Rectal smooth muscle tissue (tissue), 1 donor: ENCODE data around the gene LRP1.

Experiments
- H3K27ac ChIP-seq: one replicate; pipeline ENCODE4 v1.7.0; 2013; ENCODE audit warnings: low read depth, low read length, inconsistent platforms
- H3K27me3 ChIP-seq: one replicate; pipeline ENCODE4 v1.7.0; 2013; ENCODE audit warnings: low read length; ENCODE audit not compliant: control insufficient read depth, insufficient read depth
- H3K36me3 ChIP-seq: one replicate; pipeline ENCODE4 v1.7.0; 2013; ENCODE audit warnings: low read length; ENCODE audit not compliant: control insufficient read depth, insufficient read depth
- H3K4me1 ChIP-seq: one replicate; pipeline ENCODE4 v1.7.0; 2013; ENCODE audit warnings: low read length; ENCODE audit not compliant: control insufficient read depth, insufficient read depth
- H3K4me3 ChIP-seq: one replicate; pipeline ENCODE4 v1.7.0; 2013; ENCODE audit warnings: low read length
- H3K9ac ChIP-seq: one replicate; pipeline ENCODE4 v1.7.0; 2013; ENCODE audit warnings: low read length

LRP1 gene

DNA sequence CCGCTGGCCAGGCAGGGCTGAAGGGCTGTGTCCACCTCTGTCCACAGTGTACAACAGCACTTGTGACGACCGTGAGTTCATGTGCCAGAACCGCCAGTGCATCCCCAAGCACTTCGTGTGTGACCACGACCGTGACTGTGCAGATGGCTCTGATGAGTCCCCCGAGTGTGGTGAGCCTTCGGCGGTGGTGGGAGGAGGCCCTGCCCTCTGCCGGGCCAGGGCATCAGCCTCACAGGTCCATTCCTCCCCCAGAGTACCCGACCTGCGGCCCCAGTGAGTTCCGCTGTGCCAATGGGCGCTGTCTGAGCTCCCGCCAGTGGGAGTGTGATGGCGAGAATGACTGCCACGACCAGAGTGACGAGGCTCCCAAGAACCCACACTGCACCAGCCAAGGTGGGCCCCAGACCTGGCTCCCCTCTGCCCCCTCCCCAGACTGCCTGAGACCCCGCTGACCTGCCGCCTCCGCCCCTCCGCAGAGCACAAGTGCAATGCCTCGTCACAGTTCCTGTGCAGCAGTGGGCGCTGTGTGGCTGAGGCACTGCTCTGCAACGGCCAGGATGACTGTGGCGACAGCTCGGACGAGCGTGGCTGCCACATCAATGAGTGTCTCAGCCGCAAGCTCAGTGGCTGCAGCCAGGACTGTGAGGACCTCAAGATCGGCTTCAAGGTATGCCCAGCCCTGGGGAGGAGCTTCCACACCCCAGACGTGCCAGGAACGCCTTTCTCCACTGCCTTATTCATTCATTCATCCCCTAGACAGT is 67.5 kb downstream of the LRP1 start:
- H3K27ac ChIP-seq, result no peak overlapping the region
- H3K36me3 ChIP-seq, result peaks cover 85% of the 10 kb centered on the region
- H3K27me3 ChIP-seq, result no peaks in the 10 kb centered on the region
- H3K4me1 ChIP-seq, result no peaks in the 10 kb centered on the region
- no peak overlapping the region for H3K4me3 ChIP-seq
- no peak overlapping the region for H3K9ac ChIP-seq

DNA sequence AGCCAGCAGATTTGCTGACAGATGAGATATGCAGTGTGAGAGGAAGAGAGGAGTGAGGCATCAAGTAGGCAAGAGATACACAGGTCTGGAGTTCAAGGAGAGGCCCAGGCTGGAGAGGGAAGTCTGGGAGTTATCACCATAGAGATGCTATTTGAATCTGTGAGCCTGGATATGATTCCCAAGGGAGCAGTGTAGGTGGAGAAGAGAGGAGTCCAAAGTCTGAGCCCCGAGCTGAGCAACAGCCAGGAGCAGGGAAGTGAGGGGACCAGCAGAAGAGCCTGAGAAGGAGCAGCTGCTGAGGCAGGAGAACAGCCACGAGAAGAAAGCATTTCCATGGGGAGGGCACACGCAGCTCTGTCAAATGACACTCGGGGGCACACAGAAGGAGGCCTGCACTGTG is 68.2 kb downstream of the LRP1 start:
- peaks cover 84% of the 10 kb centered on the region for H3K36me3 ChIP-seq
- H3K27ac ChIP-seq, result no peak overlapping the region
- no peaks in the 10 kb centered on the region for H3K27me3 ChIP-seq
- H3K4me3 ChIP-seq, result no peak overlapping the region
- no peaks in the 10 kb centered on the region for H3K4me1 ChIP-seq
- H3K9ac ChIP-seq, result no peak overlapping the region

DNA sequence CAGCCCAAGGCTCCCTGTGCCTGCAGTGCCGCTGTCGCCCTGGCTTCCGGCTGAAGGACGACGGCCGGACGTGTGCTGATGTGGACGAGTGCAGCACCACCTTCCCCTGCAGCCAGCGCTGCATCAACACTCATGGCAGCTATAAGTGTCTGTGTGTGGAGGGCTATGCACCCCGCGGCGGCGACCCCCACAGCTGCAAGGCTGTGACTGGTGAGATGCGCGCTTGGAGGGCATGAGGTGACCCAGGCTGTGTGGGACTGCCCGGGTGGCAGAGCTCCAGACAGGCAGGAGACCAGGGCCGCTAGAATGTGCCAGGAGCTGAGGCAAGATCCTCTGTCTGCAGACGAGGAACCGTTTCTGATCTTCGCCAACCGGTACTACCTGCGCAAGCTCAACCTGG is 68.7 kb downstream of the LRP1 start:
- Histone ChIP-seq H3K4me1 (no peaks in the 10 kb centered on the region), H3K27me3 (no peaks in the 10 kb centered on the region), H3K36me3 (peaks cover 84% of the 10 kb centered on the region), H3K27ac (no peak overlapping the region), H3K4me3 (no peak overlapping the region), H3K9ac (no peak overlapping the region)

DNA sequence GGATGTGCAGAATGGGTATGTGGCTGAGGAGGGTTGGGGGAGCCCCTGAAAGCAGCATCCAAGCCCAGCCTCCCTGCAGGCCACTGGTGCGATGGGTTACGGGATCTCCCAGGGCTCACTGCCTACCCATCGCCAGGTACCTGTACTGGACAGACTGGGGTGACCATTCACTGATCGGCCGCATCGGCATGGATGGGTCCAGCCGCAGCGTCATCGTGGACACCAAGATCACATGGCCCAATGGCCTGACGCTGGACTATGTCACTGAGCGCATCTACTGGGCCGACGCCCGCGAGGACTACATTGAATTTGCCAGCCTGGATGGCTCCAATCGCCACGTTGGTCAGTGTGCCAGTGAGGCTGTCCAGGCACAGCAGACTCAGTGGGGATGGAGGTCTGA is 70.0 kb downstream of the LRP1 start:
- Histone ChIP-seq H3K4me3 (no peak overlapping the region), H3K4me1 (no peaks in the 10 kb centered on the region), H3K9ac (no peak overlapping the region), H3K36me3 (peaks cover 82% of the 10 kb centered on the region), H3K27ac (no peak overlapping the region), H3K27me3 (no peaks in the 10 kb centered on the region)

DNA sequence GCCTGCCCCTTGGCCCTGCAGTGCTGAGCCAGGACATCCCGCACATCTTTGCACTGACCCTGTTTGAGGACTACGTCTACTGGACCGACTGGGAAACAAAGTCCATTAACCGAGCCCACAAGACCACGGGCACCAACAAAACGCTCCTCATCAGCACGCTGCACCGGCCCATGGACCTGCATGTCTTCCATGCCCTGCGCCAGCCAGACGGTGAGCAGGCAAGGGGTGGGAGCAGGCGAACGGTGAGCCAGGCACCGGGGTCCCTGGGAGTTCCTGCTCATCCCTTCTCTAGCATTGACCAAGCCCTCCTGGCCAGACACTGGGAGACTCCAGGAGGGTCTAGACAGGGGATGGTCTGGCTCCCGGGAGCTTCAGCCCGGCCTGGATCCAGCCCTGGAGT is 70.9 kb downstream of the LRP1 start:
- no peak overlapping the region for H3K9ac ChIP-seq
- no peak overlapping the region for H3K4me3 ChIP-seq
- H3K27ac ChIP-seq, result no peak overlapping the region
- H3K27me3 ChIP-seq, result no peaks in the 10 kb centered on the region
- H3K4me1 ChIP-seq, result no peaks in the 10 kb centered on the region
- peaks cover 79% of the 10 kb centered on the region for H3K36me3 ChIP-seq

DNA sequence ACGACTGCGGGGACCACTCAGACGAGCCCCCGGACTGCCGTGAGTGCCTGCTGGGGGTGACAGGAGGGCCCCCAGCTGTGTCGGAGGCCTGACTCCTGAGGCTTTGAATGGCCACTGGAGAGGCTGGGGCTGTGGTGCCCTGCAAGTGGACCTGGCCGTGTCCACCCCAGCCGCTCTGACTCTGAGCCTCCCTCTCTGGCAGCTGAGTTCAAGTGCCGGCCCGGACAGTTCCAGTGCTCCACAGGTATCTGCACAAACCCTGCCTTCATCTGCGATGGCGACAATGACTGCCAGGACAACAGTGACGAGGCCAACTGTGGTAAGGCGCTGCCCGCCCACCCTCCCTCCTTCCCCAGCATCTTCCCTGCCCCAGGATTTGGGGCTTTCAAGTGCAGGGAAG is 72.2 kb downstream of the LRP1 start:
- Histone ChIP-seq H3K4me3 (no peak overlapping the region), H3K27ac (no peak overlapping the region), H3K9ac (no peak overlapping the region), H3K36me3 (peaks cover 79% of the 10 kb centered on the region), H3K27me3 (no peaks in the 10 kb centered on the region), H3K4me1 (no peaks in the 10 kb centered on the region)

DNA sequence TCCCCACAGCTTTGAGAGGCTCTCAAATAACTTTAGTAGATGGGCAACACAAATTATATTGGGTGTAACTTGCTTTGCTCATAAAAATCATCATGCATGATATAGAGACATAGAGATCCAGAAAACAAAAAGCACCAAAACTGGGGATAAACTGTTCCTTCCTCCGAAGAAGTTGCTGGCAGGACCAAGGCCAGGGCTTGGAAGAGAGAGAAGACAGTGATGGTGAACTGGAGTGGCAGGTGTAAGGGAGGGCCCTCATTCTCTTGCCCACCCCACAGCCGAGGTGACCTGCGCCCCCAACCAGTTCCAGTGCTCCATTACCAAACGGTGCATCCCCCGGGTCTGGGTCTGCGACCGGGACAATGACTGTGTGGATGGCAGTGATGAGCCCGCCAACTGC is 72.9 kb downstream of the LRP1 start:
- no peak overlapping the region for H3K4me3 ChIP-seq
- peaks cover 75% of the 10 kb centered on the region for H3K36me3 ChIP-seq
- no peak overlapping the region for H3K9ac ChIP-seq
- H3K4me1 ChIP-seq, result no peaks in the 10 kb centered on the region
- no peak overlapping the region for H3K27ac ChIP-seq
- H3K27me3 ChIP-seq, result no peaks in the 10 kb centered on the region

DNA sequence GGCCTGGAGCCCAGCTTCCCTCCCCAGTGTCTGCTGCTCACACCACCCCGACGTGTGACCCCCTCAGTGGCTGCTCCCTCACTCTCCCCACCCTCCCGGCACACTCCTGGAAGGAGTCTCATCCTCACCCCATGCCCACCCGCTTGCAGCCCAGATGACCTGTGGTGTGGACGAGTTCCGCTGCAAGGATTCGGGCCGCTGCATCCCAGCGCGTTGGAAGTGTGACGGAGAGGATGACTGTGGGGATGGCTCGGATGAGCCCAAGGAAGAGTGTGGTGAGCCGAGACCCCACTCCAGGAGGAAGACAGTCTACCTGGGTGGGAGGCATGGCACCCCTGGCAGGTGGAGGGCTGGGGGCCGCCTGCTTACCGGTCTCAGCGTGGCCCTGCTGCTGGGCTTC is 73.3 kb downstream of the LRP1 start:
- Histone ChIP-seq H3K4me3 (no peak overlapping the region), H3K27ac (no peak overlapping the region), H3K36me3 (peaks cover 75% of the 10 kb centered on the region), H3K4me1 (no peaks in the 10 kb centered on the region), H3K9ac (no peak overlapping the region), H3K27me3 (no peaks in the 10 kb centered on the region)

DNA sequence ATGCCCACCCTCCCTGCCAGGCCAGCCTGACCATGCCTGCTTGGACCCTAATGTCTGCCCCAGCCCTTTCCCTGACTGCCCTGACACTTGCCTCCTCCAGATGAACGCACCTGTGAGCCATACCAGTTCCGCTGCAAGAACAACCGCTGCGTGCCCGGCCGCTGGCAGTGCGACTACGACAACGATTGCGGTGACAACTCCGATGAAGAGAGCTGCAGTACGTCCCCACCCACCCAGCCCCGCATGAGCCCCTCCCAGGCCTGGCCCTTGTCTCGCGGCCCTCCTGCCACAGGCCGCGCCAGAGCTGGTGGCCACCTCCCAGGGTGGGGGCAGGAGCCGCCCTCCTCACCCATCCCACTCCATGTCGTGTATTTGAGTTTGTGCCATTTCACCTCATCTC is 74.0 kb downstream of the LRP1 start:
- H3K4me3 ChIP-seq, result no peak overlapping the region
- peaks cover 69% of the 10 kb centered on the region for H3K36me3 ChIP-seq
- H3K9ac ChIP-seq, result no peak overlapping the region
- H3K4me1 ChIP-seq, result no peaks in the 10 kb centered on the region
- no peaks in the 10 kb centered on the region for H3K27me3 ChIP-seq
- no peak overlapping the region for H3K27ac ChIP-seq

DNA sequence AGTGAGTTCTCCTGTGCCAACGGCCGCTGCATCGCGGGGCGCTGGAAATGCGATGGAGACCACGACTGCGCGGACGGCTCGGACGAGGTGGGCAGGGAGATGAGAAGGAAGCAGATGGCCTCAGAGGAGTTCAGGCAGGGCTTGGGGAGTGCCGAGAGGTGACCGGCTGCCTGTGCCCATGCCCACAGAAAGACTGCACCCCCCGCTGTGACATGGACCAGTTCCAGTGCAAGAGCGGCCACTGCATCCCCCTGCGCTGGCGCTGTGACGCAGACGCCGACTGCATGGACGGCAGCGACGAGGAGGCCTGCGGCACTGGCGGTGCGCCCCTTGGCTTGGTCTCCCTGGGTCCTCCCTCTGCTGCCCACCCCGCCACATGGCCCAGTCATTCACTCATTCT is 74.9 kb downstream of the LRP1 start:
- H3K36me3 ChIP-seq, result peaks cover 68% of the 10 kb centered on the region
- no peak overlapping the region for H3K4me3 ChIP-seq
- H3K27me3 ChIP-seq, result no peaks in the 10 kb centered on the region
- no peak overlapping the region for H3K27ac ChIP-seq
- no peaks in the 10 kb centered on the region for H3K4me1 ChIP-seq
- H3K9ac ChIP-seq, result no peak overlapping the region

DNA sequence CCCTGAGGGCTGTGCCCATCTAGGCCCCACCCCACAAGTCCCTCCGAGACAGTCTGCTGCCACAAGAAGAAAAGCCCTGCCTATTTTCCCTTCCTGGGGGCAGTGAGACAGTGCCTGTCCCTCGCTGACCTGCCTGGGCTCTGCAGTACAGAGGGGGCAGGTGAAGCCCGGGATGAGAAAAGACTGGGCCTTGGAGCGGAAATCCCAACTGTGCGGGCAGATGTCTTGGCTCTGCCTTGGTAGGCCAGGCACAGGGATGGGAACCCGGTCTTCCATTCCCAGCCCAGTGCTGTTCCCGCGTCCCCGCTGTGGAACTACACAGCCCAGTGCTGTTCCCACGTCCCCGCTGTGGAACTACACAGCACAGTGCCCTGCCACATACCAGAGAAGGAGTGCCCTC is 75.5 kb downstream of the LRP1 start:
- Histone ChIP-seq H3K4me3 (no peak overlapping the region), H3K27ac (no peak overlapping the region), H3K9ac (no peak overlapping the region), H3K27me3 (no peaks in the 10 kb centered on the region), H3K4me1 (no peaks in the 10 kb centered on the region), H3K36me3 (peaks cover 65% of the 10 kb centered on the region)

DNA sequence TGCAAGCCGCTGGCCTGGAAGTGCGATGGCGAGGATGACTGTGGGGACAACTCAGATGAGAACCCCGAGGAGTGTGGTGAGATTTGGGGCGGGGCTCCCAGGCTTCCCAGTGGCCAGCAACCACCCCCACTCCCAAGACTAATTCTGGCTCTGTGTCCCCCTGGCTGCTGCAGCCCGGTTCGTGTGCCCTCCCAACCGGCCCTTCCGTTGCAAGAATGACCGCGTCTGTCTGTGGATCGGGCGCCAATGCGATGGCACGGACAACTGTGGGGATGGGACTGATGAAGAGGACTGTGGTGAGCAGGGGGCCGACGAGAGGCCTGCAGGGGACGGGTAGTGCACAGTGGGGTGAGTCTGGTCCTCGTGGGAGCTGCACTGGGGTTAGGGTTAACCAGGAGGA is 76.2 kb downstream of the LRP1 start:
- H3K27me3 ChIP-seq, result no peaks in the 10 kb centered on the region

DNA sequence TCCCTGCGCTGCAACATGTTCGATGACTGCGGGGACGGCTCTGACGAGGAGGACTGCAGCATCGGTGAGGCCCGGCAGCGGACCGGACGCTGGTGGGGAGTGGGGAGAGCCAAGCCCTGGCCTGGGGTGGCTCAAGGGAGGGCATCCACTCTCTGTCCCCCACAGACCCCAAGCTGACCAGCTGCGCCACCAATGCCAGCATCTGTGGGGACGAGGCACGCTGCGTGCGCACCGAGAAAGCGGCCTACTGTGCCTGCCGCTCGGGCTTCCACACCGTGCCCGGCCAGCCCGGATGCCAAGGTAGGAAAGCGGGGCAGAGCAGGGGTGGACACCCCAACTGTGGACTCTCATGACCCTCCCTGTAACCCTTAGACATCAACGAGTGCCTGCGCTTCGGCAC is 76.9 kb downstream of the LRP1 start:
- Histone ChIP-seq H3K36me3 (peaks cover 63% of the 10 kb centered on the region), H3K4me1 (no peaks in the 10 kb centered on the region), H3K9ac (no peak overlapping the region), H3K4me3 (no peak overlapping the region), H3K27me3 (no peaks in the 10 kb centered on the region), H3K27ac (no peak overlapping the region)

More for the DNA sequence above, 76.2 kb downstream of the LRP1 start:
- no peaks in the 10 kb centered on the region for H3K4me1 ChIP-seq
- H3K4me3 ChIP-seq, result no peak overlapping the region
- peaks cover 63% of the 10 kb centered on the region for H3K36me3 ChIP-seq
- H3K9ac ChIP-seq, result no peak overlapping the region
- H3K27ac ChIP-seq, result no peak overlapping the region
